K562 (cell line): ENCODE results near the gene SIRT2. TPM values are rescaled to one million over a fixed set of nuclear protein-coding genes. Genes with fewer than 3 reads are reported as not detected.

ENCODE experiments used
- ATF1 ChIP-seq, 2 experiments: fragments of 450-650 bp in 1 of 2; IDR thresholded peaks; 2 replicates each; pipeline ENCODE4 v1.6.1; 2016; ENCODE audit warnings: missing compliant biosample characterization in 1 of 2, missing genetic modification characterization in 1 of 2
- CBX3 ChIP-seq, 2 experiments: IDR thresholded peaks; 1 replicate in 1 of 2; 2 replicates in 1 of 2; pipeline ENCODE4 v1.6.1; 2012; ENCODE audit warnings: inconsistent platforms in 2 of 2, low read length in 2 of 2, borderline replicate concordance in 1 of 2, control low read depth in 1 of 2
- ELF2 ChIP-seq: fragments of 250-450 bp; sonication (Bioruptor Pico); IDR thresholded peaks from 2 replicates; pipeline ENCODE4 v1.5.0; 2021; ENCODE audit warnings: mild to moderate bottlenecking
- ETV6 ChIP-seq, 3 experiments: fragments of 150-350 bp in 1 of 3; sonication (generic) in 1 of 3; formaldehyde crosslinking in 1 of 3; IDR thresholded peaks; 2 replicates each; pipeline versions ENCODE4 v1.6.1 to v1.8.0; 2014 to 2022; ENCODE audit warnings: borderline replicate concordance in 2 of 3, low read depth in 2 of 3, antibody characterized with exemption in 1 of 3, low read length in 1 of 3, mild to moderate bottlenecking in 1 of 3, missing genetic modification reagents in 1 of 3
- NBN ChIP-seq: fragments of 450-650 bp; IDR thresholded peaks from 2 replicates; pipeline ENCODE4 v1.6.1; 2016; ENCODE audit warnings: low read depth, mild to moderate bottlenecking
- POLR2G ChIP-seq: fragments of 200-400 bp; formaldehyde crosslinking; IDR thresholded peaks from 2 replicates; pipeline ENCODE4 v1.6.1; 2017; ENCODE audit warnings: low read depth, mild to moderate bottlenecking, antibody characterized with exemption, low read length, moderate library complexity
- POLR3A ChIP-seq: IDR thresholded peaks from 2 replicates; pipeline ENCODE4 v1.6.1; 2011; ENCODE audit warnings: borderline replicate concordance, mild to moderate bottlenecking, moderate library complexity; ENCODE audit not compliant: insufficient read length, insufficient read depth; ENCODE audit errors: extremely low read depth
- PTTG1 ChIP-seq: fragments of 450-650 bp; IDR thresholded peaks from 2 replicates; pipeline ENCODE4 v1.6.1; 2016; ENCODE audit warnings: low read depth, mild to moderate bottlenecking, missing genetic modification characterization, missing compliant biosample characterization
- RBM17 ChIP-seq: fragments of 200-400 bp; formaldehyde crosslinking; IDR thresholded peaks from 2 replicates; pipeline ENCODE4 v1.6.1; 2017; ENCODE audit warnings: low read depth, mild to moderate bottlenecking, low read length, borderline replicate concordance
- ZNF586 ChIP-seq: fragments of 450-650 bp; formaldehyde crosslinking; conservative IDR thresholded peaks from 2 replicates; pipeline ENCODE4 v1.4.0; 2020; ENCODE audit warnings: mild to moderate bottlenecking, moderate library complexity
- polyA plus RNA-seq, 8 experiments: library from polyadenylated mRNA; depleted of rRNA in 4 of 8; stranded (reverse) in 5 of 8; unstranded in 3 of 8; fragments of >200 nt; fragmentation: Nextera tagmentation in 2 of 8; fragmentation: Illumina TruSeq in 1 of 8; extraction: Ambion mirVana in 2 of 8; extraction: Trizol in 1 of 8; gene quantifications; 2 replicates each; pipeline versions ENCODE4 v1.2.1 to v1.2.3, GENCODE V29; 2011 to 2014; ENCODE audit warnings: inconsistent platforms in 1 of 8, missing spikeins in 1 of 8
- total RNA-seq, 7 experiments: library from RNA; depleted of rRNA in 6 of 7; stranded (reverse); fragments of >200 nt in 6 of 7; fragmentation: Illumina TruSeq in 2 of 7; extraction: Trizol in 2 of 7; gene quantifications; 2 replicates each; pipeline versions ENCODE4 v1.2.1 to v1.2.3, GENCODE V29; 2011 to 2021; ENCODE audit warnings: low replicate concordance in 1 of 7
- TF ChIP-seq, protein P1 (sequence below): fragments of 250-450 bp; sonication (Bioruptor Pico); IDR thresholded peaks from 2 replicates; pipeline ENCODE4 v1.4.0; 2020
- TF ChIP-seq, protein P2 (sequence below): sonication (generic); formaldehyde crosslinking; IDR thresholded peaks from 2 replicates; pipeline ENCODE4 v1.9.0; 2022; ENCODE audit warnings: mild to moderate bottlenecking, missing genetic modification reagents
- TF ChIP-seq, protein P3 (sequence below), 2 experiments: fragments of 450-650 bp; formaldehyde crosslinking in 1 of 2; IDR thresholded peaks; 2 replicates each; pipeline versions ENCODE4 v1.4.0 to v1.6.1; 2014 to 2020; ENCODE audit warnings: mild to moderate bottlenecking in 2 of 2, borderline replicate concordance in 1 of 2, low read depth in 1 of 2
- TF ChIP-seq, protein P4 (sequence below): sonication (generic); formaldehyde crosslinking; IDR thresholded peaks from 2 replicates; pipeline ENCODE4 v1.8.0; 2023; ENCODE audit warnings: mild to moderate bottlenecking, missing genetic modification reagents

Gene SIRT2
- total and polyA plus RNA-seq, 9 of the 15 experiments (the other 6 are each of a cell fraction or from before 2014, with no cell fraction given), result 2.3 to 35.2 (median 22.9) TPM

DNA sequence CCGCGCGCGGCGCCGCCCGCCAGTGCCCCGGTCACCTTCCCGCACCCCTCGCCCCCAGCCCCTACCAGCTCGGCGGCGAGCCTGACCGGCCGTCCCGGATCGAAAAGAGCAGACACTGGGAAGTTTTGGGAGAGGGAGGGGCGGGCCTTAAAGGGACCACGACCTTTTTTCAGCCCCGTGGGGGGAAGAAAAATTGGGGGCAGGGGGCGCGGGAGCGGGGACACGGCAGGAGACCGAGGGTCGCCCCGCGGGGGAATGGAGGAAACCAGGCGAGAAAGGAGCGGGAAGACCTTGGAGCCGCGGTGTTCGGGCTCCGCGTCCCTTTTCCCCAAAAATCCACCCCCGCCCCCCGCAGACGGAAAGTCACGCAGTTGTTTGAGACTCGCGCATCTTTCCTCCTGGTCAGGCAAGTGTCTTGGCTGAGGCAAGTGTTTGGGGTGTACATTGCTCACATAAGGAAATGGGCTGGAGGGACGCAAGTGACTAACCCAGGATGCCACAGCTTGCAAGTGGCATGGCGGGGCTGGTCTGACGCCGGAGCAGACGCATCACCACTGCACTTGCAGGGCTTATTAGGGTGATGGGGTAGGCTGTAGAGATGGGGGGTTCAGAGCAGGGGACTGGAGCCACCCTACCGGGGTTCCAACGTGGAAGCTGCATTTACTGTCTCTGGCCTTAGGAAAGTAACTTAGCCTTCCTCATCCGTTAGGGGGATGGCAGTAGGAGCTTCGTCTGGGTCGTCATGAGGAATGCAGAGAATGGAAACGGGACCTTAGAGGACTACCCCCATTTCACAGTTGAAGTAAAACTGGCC lies 47.0 kb downstream of the SIRT2 start (continued):
- TF ChIP-seq, protein P1, sequence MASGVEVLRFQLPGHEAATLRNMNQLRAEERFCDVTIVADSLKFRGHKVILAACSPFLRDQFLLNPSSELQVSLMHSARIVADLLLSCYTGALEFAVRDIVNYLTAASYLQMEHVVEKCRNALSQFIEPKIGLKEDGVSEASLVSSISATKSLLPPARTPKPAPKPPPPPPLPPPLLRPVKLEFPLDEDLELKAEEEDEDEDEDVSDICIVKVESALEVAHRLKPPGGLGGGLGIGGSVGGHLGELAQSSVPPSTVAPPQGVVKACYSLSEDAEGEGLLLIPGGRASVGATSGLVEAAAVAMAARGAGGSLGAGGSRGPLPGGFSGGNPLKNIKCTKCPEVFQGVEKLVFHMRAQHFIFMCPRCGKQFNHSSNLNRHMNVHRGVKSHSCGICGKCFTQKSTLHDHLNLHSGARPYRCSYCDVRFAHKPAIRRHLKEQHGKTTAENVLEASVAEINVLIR (CRISPR knock-in tag), result no peak
- no peak for TF ChIP-seq RBM17
- no peak for TF ChIP-seq PTTG1 (tag)
- TF ChIP-seq NBN, result 0 out of 2 replicates have a peak, but pooled peaks have one; percentile 13
- no peak for TF ChIP-seq ATF1 (CRISPR knock-in tag; IDR thresholded peaks at IDR 0.05)
- peak; percentile 54 for TF ChIP-seq ATF1 (tag; IDR thresholded peaks at IDR 0.05)
- TF ChIP-seq POLR2G, result peak; percentile 63
- no peak for TF ChIP-seq ETV6 (IDR thresholded peaks at IDR 0.05; ENCODE audit: borderline replicate concordance in 1 of 2, low read depth in 2 of 2, low read length in 1 of 2)
- TF ChIP-seq ETV6 (CRISPR knock-in tag; IDR thresholded peaks at IDR 0.05; ENCODE audit: borderline replicate concordance), result no peak
- TF ChIP-seq, protein P2, sequence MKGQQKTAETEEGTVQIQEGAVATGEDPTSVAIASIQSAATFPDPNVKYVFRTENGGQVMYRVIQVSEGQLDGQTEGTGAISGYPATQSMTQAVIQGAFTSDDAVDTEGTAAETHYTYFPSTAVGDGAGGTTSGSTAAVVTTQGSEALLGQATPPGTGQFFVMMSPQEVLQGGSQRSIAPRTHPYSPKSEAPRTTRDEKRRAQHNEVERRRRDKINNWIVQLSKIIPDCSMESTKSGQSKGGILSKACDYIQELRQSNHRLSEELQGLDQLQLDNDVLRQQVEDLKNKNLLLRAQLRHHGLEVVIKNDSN (CRISPR knock-in tag), result peak; percentile 7; the same call in 1 of the 2 replicates
- no peak for TF ChIP-seq ELF2 (CRISPR knock-in tag)
- TF ChIP-seq, protein P3, sequence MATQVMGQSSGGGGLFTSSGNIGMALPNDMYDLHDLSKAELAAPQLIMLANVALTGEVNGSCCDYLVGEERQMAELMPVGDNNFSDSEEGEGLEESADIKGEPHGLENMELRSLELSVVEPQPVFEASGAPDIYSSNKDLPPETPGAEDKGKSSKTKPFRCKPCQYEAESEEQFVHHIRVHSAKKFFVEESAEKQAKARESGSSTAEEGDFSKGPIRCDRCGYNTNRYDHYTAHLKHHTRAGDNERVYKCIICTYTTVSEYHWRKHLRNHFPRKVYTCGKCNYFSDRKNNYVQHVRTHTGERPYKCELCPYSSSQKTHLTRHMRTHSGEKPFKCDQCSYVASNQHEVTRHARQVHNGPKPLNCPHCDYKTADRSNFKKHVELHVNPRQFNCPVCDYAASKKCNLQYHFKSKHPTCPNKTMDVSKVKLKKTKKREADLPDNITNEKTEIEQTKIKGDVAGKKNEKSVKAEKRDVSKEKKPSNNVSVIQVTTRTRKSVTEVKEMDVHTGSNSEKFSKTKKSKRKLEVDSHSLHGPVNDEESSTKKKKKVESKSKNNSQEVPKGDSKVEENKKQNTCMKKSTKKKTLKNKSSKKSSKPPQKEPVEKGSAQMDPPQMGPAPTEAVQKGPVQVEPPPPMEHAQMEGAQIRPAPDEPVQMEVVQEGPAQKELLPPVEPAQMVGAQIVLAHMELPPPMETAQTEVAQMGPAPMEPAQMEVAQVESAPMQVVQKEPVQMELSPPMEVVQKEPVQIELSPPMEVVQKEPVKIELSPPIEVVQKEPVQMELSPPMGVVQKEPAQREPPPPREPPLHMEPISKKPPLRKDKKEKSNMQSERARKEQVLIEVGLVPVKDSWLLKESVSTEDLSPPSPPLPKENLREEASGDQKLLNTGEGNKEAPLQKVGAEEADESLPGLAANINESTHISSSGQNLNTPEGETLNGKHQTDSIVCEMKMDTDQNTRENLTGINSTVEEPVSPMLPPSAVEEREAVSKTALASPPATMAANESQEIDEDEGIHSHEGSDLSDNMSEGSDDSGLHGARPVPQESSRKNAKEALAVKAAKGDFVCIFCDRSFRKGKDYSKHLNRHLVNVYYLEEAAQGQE (IDR thresholded peaks at IDR 0.05; ENCODE audit: borderline replicate concordance), result no peak
- TF ChIP-seq, protein P3 (CRISPR knock-in tag; IDR thresholded peaks at IDR 0.05; ENCODE audit: low read depth), result no peak
- TF ChIP-seq, protein P4, sequence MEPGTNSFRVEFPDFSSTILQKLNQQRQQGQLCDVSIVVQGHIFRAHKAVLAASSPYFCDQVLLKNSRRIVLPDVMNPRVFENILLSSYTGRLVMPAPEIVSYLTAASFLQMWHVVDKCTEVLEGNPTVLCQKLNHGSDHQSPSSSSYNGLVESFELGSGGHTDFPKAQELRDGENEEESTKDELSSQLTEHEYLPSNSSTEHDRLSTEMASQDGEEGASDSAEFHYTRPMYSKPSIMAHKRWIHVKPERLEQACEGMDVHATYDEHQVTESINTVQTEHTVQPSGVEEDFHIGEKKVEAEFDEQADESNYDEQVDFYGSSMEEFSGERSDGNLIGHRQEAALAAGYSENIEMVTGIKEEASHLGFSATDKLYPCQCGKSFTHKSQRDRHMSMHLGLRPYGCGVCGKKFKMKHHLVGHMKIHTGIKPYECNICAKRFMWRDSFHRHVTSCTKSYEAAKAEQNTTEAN (CRISPR knock-in tag), result no peak
- TF ChIP-seq CBX3 (IDR thresholded peaks at IDR 0.05; ENCODE audit: borderline replicate concordance in 1 of 2, low read length in 2 of 2), result no peak
- no peak for TF ChIP-seq POLR3A
- no peak for TF ChIP-seq ZNF586 (CRISPR knock-in tag)
